Spleen (tissue), 11 donors: ENCODE results near the gene CDH8. TPM values are rescaled to one million over a fixed set of nuclear protein-coding genes. Genes with fewer than 3 reads are reported as not detected.

Experiments used
- DNase-seq: peaks from one replicate; pipeline ENCODE4 v3.0.0-alpha.2; 2020
- H3K27ac ChIP-seq, 8 donors: fragments of 200-600 bp; sonication (generic) in 7 of 8; 1 replicate in 4 of 8; 2 replicates in 4 of 8; pipeline versions ENCODE4 v1.5.0 to v1.8.0; 2016 to 2021; ENCODE audit warnings: inconsistent platforms in 4 of 8, mild to moderate bottlenecking in 4 of 8, moderate library complexity in 1 of 8
- H3K27me3 ChIP-seq, 7 donors: fragments of 200-600 bp; sonication (generic) in 6 of 7; replicated peaks in 1 of 7; 1 replicate in 4 of 7; 2 replicates in 3 of 7; pipeline versions ENCODE4 v1.5.0 to v1.8.0; 2016 to 2021; ENCODE audit warnings: inconsistent platforms in 3 of 7, mild to moderate bottlenecking in 1 of 7
- H3K36me3 ChIP-seq, 6 donors: fragments of 200-600 bp; sonication (generic) in 5 of 6; 1 replicate in 4 of 6; 2 replicates in 2 of 6; pipeline versions ENCODE4 v1.5.0 to v1.8.0; 2016 to 2021; ENCODE audit warnings: inconsistent platforms in 2 of 6
- H3K4me1 ChIP-seq, 6 donors: fragments of 200-600 bp; sonication (generic) in 5 of 6; 1 replicate in 3 of 6; 2 replicates in 3 of 6; pipeline versions ENCODE4 v1.5.0 to v1.8.0; 2016 to 2021; ENCODE audit warnings: inconsistent platforms in 3 of 6
- H3K4me3 ChIP-seq, 8 donors: fragments of 200-600 bp; sonication (generic) in 7 of 8; 1 replicate in 4 of 8; 2 replicates in 4 of 8; pipeline versions ENCODE4 v1.5.0 to v1.8.0; 2016 to 2021; ENCODE audit warnings: inconsistent platforms in 4 of 8, mild to moderate bottlenecking in 4 of 8, moderate library complexity in 2 of 8
- H3K9me3 ChIP-seq, 8 donors: fragments of 200-600 bp; sonication (generic) in 7 of 8; 1 replicate in 4 of 8; 2 replicates in 4 of 8; pipeline versions ENCODE4 v1.5.0 to v1.8.0; 2016 to 2021; ENCODE audit warnings: inconsistent platforms in 4 of 8
- CTCF ChIP-seq, 11 experiments: fragments of 200-600 bp in 7 of 11; fragments of 450-650 bp in 4 of 11; sonication (generic) in 4 of 11; IDR thresholded peaks in 8 of 11; conservative IDR thresholded peaks in 3 of 11; 1 replicate in 7 of 11; 2 replicates in 4 of 11; pipeline versions ENCODE4 v1.4.0 to v1.8.0; 2016 to 2021; ENCODE audit warnings: antibody characterized with exemption in 11 of 11, inconsistent platforms in 4 of 11, mild to moderate bottlenecking in 1 of 11
- POLR2A ChIP-seq, 3 donors: fragments of 450-650 bp; IDR thresholded peaks; one replicate each; pipeline ENCODE4 v1.5.1; 2017; ENCODE audit warnings: antibody characterized with exemption in 3 of 3, mild to moderate bottlenecking in 1 of 3
- POLR2AphosphoS5 ChIP-seq, 3 donors: sonication (generic); formaldehyde crosslinking; IDR thresholded peaks; one replicate each; pipeline ENCODE4 v1.5.1; 2017; ENCODE audit warnings: antibody characterized with exemption in 3 of 3
- WGBS, 5 donors: extraction: QIAGEN DNeasy Blood & Tissue Kit in 3 of 5; methylation state at CpG; one replicate each; pipeline versions ENCODE4 v1.1.5 to v1.1.7; 2013 to 2018; 5-methylcytosine and 5-hydroxymethylcytosine counted together
- intact Hi-C: fragments of 100-400 bp; cut with DNase I; formaldehyde crosslinking; loops from one replicate; pipeline ENCODE4 v1.15.0; 2023; ENCODE audit warnings: low total_unique reads
- polyA plus RNA-seq, 3 donors: library from polyadenylated mRNA; stranded (reverse); fragments of 200-250 nt; gene quantifications; one replicate each; pipeline ENCODE4 v1.2.1, GENCODE V29; 2013
- total RNA-seq, 7 donors: library from RNA; depleted of rRNA in 3 of 7; stranded (reverse); fragments of >200 nt in 3 of 7; fragmentation: NEBNext Ultra II Directional in 4 of 7; extraction: Animal tissue kit (Norgen Biotek cat#: 25700) in 4 of 7; gene quantifications; one replicate each; pipeline versions ENCODE4 v1.1.0 to v1.2.1, GENCODE V29; 2016 to 2021
- donor health status: healthy with polysubstance abuse.
- donor health status: DM: no; HTN: no; CAD: no; lungs with moderate emphysema.
- donor health status: DM: no; HTN: no; CAD: no.
- donor health status: Bipolar disorder and iron deficiency.
- donor health status: healthy.
- donor health status: DM: no; HTN: no; CAD: no.
- donor health status: DM: yes; HTN: yes; CAD: no.

CDH8 gene
- total and polyA plus RNA-seq, 10 donors, result under 0.01 to 1.4 (median under 0.01) TPM; not detected in 7

DNA sequence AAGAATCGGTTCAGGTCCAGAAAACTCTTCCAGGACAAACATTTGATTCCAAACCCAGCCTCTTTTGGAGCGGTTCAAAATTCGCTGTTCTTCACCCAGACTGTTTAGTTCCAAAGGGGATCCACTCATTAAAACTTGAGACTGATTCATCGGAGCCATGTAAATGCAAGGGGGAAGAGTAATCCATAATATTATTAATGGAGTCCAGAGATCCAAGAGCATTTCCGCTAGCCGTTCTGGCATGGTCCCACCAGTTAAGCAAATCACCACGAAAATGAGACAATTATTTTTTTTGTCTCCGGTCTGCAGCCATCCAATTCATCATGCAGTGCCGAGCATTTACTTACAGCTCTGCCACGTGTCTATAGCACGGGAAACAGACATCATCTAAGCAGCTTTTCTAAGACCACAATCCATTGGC, 15.1 kb downstream of the CDH8 start:
- no peak overlapping the region for H3K27ac ChIP-seq
- DNase-seq, result no peak
- no peak overlapping the region for H3K4me3 ChIP-seq
- TF ChIP-seq CTCF (IDR thresholded peaks at IDR 0.05 in 8 of 11, conservative IDR thresholded peaks at IDR 0.05 in 3 of 11), result no peak
- TF ChIP-seq POLR2A (IDR thresholded peaks at IDR 0.05), result no peak
- no peak for TF ChIP-seq POLR2AphosphoS5 (IDR thresholded peaks at IDR 0.05)
- H3K4me1 ChIP-seq, result no peaks in the 10 kb centered on the region
- intact Hi-C loops, result no loop called here
- H3K27me3 ChIP-seq, result no peaks in the 10 kb centered on the region
- 35 to 40% (median 38%) methylated on average over 11 of the region's 11 CpGs for WGBS, 5 donors
- peaks cover 0 to 5% (median 0%) of the 10 kb centered on the region in 8 donors for H3K9me3 ChIP-seq
- no peaks in the 10 kb centered on the region for H3K36me3 ChIP-seq

GRCh38 chr16:62020681-62021080, 15.6 kb downstream of the CDH8 start:
- intact Hi-C loops, result no loop called here
- no peak overlapping the region for H3K4me3 ChIP-seq

DNA sequence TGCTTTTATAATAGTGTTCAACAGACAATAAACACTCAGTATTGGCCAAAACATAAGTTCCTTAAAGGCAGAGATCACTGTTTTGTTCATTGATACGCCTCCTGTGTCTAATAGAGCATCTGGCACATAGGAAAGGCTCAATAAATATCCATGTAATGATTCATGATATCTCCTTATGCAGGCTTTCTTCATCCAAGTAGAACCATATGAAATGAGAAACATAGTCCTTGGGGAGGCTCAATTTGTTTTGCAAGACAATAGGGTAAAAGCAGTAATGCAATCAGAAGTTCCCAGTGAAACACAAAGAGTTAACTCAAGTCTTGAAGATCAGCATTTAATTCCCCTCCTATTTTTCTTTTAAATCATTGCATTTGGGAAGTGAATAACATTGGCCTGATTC, 16.4 kb downstream of the CDH8 start:
- Histone ChIP-seq H3K27ac (no peak overlapping the region), H3K4me3 (no peak overlapping the region), H3K27me3 (no peaks in the 10 kb centered on the region), H3K4me1 (no peaks in the 10 kb centered on the region), H3K36me3 (no peaks in the 10 kb centered on the region), H3K9me3 (peaks cover 0 to 5% (median 0%) of the 10 kb centered on the region in 8 donors)
- intact Hi-C loops, result no loop called here
- 62 to 87% (median 73%) methylated on average over 1 of the region's 1 CpG for WGBS, 5 donors
- no peak for DNase-seq
- TF ChIP-seq POLR2A (IDR thresholded peaks at IDR 0.05) (no peak), CTCF (IDR thresholded peaks at IDR 0.05 in 8 of 11, conservative IDR thresholded peaks at IDR 0.05 in 3 of 11) (no peak), POLR2AphosphoS5 (IDR thresholded peaks at IDR 0.05) (no peak)

More at GRCh38 chr16:62020681-62021080, 15.6 kb downstream of the CDH8 start:
- Histone ChIP-seq H3K36me3 (no peaks in the 10 kb centered on the region), H3K4me1 (no peaks in the 10 kb centered on the region), H3K27me3 (no peaks in the 10 kb centered on the region), H3K27ac (no peak overlapping the region), H3K9me3 (peaks cover 0 to 5% (median 0%) of the 10 kb centered on the region in 8 donors)
- WGBS, 5 donors, result 69 to 84% (median 78%) methylated on average over 6 of the region's 6 CpGs
- no peak for DNase-seq
- no peak for TF ChIP-seq POLR2A (IDR thresholded peaks at IDR 0.05)

- intact Hi-C loops, result no loop called here
- 82 to 88% (median 85%) methylated on average over 15 of the region's 15 CpGs for WGBS, 5 donors
- no peak for DNase-seq
- no peak overlapping the region for H3K4me3 ChIP-seq
- H3K27ac ChIP-seq, result no peak overlapping the region
- no peaks in the 10 kb centered on the region for H3K27me3 ChIP-seq
- H3K9me3 ChIP-seq, result peaks cover 0 to 5% (median 0%) of the 10 kb centered on the region in 8 donors
- H3K36me3 ChIP-seq, result no peaks in the 10 kb centered on the region
- TF ChIP-seq POLR2AphosphoS5 (IDR thresholded peaks at IDR 0.05), result no peak
- TF ChIP-seq CTCF (IDR thresholded peaks at IDR 0.05 in 8 of 11, conservative IDR thresholded peaks at IDR 0.05 in 3 of 11), result no peak
- TF ChIP-seq POLR2A (IDR thresholded peaks at IDR 0.05), result no peak
- H3K4me1 ChIP-seq, result no peaks in the 10 kb centered on the region
Observed at GRCh38 chr16:62018301-62019060, 17.8 kb downstream of the CDH8 start.
